HG02885 (cell line): ENCODE data around the gene FBXO24.

Experiments used
- ATAC-seq: cut with Tn5 transposase; IDR thresholded peaks from one replicate; pipeline ENCODE4 v1.9.1; 2021; ENCODE audit warnings: mild to moderate bottlenecking; ENCODE audit not compliant: unreplicated experiment, poor library complexity

FBXO24 gene

GRCh38 chr7:100572949-100573675 lies 13.0 kb upstream of the FBXO24 start:
- ATAC-seq, result no peak

- ATAC-seq, result no peak
Measured at GRCh38 chr7:100573691-100574361, 12.3 kb upstream of the FBXO24 start, which contains the start of gene SAP25. TSS of gene SAP25 (minus strand) at chr7:100573900. CDS start at chr7:100573742, 158 bp downstream.

DNA sequence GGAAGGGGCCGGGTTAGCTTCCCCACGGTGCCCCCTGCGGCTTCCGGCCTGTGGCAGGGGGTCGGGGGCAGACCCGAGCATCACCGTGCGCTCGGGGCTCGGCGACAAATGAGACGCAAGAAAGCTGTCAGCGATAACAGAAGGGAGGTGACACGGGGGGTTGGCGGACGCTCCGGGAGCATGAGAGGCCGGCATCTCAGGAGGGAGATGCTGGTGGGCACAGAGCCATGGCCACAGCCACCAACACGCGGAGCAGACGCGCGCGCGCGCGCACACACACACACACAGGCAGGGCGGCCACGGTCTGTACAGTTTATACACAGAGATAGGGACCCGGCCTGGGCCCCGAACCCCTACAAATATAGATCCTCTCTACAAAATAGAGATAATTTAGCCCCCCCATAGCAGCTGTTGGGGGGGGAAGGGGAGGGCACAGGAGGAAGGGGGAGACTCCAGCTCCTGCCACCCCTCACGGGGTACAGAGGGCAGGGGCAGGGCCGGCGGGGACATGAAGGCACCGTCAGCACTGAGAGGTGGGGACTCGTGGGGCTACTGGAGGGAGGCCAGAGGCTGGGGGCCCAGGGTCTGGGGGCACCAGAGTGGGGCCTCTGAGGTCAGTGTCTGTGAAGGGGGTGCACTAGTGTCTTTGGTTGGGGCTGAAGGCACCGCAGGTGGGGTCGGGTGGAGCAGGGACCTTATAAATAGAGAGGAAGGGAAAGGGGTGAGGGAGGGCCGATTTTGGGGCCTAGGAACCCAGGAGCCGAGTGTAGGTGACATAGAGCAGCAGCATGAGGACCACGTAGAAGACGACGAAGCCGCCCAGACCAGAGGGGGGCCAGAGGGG lies 11.5 kb upstream of the FBXO24 start:
- ATAC-seq, result no peak

- ATAC-seq, result no peak
Measured at GRCh38 chr7:100575206-100575631, 10.9 kb upstream of the FBXO24 start.

GRCh38 chr7:100575746-100576383 lies 10.3 kb upstream of the FBXO24 start:
- no peak for ATAC-seq

- no peak for ATAC-seq
Measured at GRCh38 chr7:100576384-100576993, 9.6 kb upstream of the FBXO24 start.

- ATAC-seq, result no peak
Measured at GRCh38 chr7:100577103-100577502, 9.0 kb upstream of the FBXO24 start.

GRCh38 chr7:100577507-100577906 lies 8.6 kb upstream of the FBXO24 start:
- ATAC-seq, result no peak

DNA sequence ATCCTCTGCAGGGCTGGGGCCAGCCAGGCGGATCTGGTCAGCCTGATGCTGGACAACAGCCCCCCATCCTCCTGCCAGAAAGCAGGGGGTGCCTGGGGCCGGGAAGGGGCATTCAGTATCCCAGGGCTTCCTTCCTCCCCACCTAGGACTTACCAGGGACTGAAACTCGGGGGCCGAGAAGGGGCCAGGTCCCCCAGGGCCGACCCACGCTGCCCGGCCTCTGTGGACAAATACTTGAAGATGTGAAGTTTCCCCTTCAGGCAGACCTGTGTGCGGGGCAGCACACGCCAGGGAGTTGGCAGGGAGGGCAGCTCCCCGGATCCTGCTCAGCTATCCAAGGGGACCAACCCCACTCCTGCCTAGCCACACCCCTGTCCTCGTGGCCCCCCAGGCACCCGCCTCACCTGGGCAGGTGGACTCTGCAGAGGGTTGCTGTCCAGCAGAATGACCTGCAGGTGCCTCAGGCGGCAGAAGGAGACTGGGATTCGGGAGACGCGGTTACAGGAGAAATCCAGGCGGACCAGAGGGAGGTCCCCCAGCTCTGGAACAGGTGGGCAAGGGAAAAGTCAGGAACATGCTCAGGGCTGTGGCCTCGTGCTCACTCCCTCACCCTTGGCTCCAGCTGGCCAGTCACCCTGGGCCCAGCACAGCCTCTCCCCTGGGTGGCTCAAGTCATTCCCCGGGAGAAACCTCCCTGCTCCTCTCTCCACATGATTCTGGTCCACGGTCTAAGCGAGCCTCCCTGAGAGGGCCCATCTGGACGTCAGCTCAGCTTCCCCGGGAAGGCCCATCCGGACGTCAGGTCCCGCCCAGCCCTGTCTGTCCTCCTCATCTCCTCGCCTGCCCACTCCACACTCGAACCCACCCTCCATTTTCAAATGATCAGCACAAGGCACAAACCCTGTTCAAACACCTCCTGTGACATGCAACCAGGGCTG lies 7.6 kb upstream of the FBXO24 start:
- ATAC-seq, result no peak

DNA sequence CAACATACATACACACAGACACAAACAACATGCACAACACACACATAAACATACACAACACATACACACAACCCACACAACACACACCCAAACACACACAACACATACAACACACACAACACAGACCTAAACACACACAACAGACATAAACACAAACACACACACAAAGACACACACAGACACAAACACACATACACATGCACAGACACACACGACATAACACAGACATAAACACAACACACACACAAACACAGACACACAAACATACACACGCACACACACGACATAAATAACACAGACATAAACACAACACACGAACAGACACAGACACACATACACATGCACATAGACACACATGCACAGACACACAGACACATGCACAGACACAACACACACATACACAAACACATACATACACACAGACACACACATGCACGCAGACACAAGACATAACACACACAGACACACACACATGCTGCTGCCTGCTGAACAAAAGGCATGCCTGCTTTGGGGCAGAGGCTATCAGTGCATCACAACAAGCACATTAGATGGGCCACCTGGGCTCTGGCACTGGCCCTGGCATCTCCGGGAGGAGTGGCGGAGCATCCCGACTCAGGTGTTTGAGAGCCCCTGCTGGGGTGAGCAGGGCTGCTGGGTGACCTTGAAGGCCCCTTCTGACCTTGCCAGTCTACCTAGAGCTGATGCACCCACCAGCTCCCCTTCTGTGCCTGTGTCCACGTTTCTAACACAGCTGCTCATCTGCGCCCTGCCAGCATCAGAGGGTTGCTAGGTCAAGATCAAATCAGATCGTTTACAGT lies 5.5 kb upstream of the FBXO24 start:
- ATAC-seq, result no peak

DNA sequence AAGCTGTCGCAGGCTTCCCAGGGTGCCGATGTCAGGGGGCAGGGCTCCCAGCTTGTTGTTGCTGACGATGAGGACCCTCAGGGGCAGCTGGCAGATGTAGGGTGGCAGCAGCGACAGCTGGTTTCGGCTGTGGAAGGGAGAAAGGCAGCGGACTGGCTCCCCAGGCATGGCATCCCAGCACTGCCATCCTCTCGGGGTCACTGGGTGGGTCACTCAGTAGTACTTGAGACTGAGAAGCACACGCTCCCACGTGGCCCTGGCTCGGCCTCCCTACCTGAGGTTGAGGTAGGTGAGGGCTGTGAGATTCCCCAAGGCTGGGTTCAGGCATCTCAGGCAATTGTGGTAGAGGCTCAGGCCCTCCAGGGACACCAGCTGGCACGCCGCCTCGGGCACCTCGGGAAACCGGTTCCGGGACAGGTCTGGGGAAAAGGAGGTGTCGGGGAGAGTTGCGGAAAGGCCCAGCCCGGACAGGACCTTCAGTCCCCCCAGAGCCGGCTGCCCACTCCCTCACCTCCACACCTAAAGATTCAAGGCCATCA lies 4.0 kb upstream of the FBXO24 start:
- no peak for ATAC-seq

- ATAC-seq, result no peak
Measured at GRCh38 chr7:100582650-100583049, 3.5 kb upstream of the FBXO24 start.

DNA sequence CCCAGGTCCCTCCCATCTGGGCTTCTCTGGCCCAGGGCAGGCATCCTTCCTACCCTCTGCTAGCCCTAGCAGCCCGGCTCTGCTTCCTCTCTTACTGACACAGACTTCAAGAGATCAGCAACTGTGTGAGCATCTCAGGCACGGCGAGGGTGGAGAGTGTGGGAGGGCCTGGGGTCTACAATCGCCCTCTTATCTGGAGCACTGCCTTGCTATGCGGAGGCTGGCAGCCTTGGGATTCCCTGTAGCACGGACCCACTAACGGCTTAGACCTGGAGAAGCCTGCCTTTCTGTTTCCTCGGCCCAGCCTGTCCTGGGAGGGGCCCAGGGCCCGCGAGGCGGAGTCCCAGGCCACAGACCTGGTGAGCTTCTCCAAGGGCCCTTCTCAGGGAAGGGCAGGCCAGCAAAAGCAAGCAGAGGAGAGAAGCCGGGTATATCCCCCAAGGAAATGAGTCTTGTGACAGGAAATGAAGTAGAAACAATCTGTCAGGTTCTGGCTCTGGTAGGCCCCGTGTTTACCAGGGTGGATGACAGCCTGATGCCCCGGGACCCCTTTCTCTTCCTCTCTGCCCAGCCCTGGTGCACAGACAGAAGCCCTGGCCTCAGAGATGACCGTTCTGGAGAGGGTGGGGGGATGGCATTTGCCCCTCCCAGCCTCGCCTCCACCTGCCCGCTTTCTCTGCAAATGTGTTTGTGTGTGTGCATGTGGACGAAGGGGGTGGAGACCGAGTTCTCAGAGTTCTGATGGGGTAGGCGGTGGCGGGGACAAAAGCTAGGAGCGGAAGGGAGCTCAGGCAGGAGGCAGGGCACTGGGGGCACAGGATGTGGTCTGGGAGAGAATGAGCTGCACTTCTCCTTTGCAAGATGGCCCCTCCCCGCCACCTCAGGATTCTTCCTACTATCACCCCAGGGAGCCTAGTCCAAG lies 2.7 kb upstream of the FBXO24 start:
- no peak for ATAC-seq

DNA sequence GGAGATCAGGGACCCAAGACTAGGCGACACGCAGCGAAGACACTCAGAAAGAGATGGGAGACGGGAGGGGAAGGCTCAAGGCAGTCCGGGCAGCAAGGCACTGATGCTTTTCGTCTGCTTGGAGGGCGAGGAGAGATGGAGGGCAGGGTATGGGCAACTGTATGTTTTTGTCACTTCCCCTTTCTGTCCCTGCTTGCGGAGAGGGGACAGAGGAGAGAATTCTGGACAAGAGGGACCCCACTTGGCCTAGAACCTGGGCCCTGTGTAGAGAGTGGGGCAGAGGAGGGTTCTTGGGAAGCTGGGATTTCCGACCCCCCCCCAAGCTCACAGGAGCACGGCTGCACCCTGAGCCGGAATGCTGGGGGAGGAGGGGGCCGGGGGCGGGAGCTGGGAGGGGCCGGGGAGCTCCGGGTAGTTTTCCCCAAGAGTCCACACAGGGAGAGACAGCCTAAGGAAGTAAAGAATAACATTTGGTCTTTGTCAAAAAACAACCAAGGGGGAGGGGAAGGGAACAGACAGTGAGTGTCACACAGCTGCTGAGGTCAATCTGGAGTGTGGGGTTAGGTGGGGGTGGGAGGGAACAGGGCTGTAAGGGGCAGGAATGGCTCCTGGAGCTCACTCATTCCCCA lies 2.0 kb upstream of the FBXO24 start:
- no peak for ATAC-seq

- ATAC-seq, result no peak
Measured at GRCh38 chr7:100584683-100585510, 1.2 kb upstream of the FBXO24 start.
